GM21390 (cell line): Measurements from ENCODE around the gene ZNF331.

Source experiments
- ATAC-seq: cut with Tn5 transposase; IDR thresholded peaks from one replicate; pipeline ENCODE4 v1.9.1; 2021; ENCODE audit not compliant: unreplicated experiment

The ZNF331 gene

DNA sequence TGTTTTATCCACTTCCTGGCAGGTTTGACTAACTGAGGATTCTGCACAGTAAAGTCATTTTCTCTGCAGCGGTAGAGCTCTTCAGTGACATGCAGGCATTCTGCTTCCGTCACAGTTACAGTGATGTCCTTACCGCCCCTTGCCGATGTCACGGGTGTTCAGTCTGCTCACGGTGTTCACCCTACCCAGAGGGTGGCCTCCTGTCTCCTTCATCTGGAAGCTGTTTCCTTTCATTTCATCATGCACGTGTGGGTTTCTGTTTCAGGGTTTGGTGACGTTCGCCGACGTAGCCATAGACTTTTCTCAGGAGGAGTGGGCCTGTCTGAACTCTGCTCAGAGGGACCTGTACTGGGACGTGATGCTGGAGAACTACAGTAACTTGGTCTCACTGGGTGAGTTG, 33.4 kb downstream of the ZNF331 start:
- no peak for ATAC-seq

DNA sequence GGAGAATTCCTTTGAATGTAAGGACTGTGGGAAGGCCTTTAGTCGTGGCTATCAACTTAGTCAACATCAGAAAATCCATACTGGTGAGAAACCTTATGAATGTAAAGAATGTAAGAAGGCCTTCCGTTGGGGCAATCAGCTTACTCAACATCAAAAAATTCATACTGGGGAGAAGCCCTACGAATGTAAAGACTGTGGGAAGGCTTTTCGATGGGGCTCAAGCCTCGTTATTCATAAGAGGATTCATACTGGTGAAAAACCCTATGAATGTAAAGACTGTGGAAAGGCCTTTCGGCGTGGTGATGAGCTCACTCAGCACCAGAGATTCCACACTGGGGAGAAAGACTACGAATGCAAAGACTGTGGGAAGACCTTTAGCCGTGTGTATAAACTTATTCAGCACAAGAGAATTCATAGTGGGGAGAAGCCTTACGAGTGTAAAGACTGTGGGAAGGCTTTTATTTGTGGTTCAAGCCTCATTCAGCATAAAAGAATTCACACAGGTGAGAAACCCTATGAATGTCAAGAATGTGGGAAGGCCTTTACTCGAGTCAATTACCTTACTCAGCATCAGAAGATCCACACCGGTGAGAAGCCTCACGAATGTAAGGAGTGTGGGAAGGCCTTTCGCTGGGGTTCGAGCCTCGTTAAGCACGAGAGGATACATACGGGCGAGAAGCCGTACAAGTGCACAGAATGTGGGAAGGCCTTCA, 39.2 kb downstream of the ZNF331 start:
- ATAC-seq = no peak

DNA sequence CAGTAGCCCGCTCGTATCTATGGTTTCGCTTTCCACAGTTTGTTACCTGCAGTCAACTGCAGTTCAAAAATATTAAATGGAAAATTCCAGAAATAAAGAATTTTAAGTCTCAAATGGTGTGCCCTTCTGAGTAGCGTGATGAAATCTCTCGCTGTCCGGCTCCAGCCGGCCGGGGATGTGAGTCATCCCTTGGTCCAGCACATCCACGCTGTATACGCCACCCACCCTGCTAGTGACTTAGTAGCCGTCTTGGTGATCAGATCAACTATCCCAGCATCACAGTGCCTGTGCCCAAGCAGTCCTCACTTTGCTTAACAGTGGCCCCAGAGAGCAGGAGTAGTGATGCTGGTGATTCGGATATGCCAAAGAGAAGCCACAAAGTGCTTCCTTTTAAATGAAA, 40.0 kb downstream of the ZNF331 start:
- no peak for ATAC-seq

GRCh38 chr19:53579518-53579917, 41.6 kb downstream of the ZNF331 start:
- ATAC-seq = no peak

GRCh38 chr19:53580871-53581835, 43.2 kb downstream of the ZNF331 start:
- no peak for ATAC-seq

GRCh38 chr19:53581871-53582279, 43.9 kb downstream of the ZNF331 start:
- ATAC-seq = no peak

GRCh38 chr19:53583181-53583580, 45.2 kb downstream of the ZNF331 start:
- no peak for ATAC-seq

DNA sequence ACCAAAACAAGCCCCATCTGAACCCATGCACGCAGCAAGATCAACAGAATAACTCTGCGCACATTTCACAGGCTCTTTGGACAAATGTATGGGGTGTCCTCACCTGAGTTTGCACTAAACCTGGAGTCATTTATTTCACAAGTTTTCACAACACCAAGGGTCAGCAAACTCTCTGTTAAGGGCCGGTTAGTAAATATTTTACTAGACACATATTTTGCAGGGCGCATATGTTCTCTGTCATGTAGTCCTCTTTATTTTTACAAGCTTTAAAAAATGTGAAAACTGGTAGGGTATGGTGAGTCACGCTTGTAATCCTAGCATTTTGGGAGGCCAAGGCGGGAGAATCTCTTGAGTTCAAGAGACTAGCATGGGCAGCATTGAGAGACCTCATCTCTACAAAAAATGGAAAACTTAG, 48.3 kb downstream of the ZNF331 start:
- ATAC-seq = no peak

DNA sequence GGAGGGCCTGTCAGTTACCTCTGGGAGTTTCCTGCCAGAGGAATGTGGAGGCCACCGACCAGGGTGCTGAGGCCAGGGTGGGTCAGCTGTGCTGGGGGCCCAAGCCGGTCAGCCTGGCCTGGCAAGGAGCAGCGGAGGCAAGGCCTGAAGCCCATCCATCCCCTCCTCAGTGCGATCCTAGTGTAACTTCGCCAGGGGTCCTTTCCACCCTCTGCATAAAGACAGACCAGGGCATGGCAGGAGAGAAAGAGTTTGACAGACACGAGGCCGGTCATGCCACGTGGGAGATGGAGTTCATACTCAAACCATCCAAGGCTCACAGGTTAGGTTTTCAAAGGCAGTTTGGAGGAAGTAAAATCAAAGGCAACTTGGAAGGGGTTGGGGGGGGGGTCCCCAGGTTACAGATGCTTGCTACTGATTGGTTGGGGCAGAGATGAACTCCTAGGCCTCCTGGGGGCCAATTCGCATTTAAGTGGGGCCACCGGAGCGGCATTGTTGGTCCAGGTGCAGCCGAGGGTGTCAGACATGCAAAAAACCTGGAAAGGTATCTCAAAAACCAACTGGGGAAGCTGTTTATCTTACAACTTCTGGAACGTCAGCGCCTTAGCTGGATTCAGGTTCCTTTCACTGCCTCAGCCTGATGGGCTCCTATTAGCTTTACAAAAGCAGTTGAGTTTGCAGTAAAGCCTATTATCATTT, 57.0 kb downstream of the ZNF331 start:
- no peak for ATAC-seq

GRCh38 chr19:53595510-53595867, 57.5 kb downstream of the ZNF331 start:
- ATAC-seq = no peak

- no peak for ATAC-seq
Measured at GRCh38 chr19:53596056-53596455, 58.1 kb downstream of the ZNF331 start.

DNA sequence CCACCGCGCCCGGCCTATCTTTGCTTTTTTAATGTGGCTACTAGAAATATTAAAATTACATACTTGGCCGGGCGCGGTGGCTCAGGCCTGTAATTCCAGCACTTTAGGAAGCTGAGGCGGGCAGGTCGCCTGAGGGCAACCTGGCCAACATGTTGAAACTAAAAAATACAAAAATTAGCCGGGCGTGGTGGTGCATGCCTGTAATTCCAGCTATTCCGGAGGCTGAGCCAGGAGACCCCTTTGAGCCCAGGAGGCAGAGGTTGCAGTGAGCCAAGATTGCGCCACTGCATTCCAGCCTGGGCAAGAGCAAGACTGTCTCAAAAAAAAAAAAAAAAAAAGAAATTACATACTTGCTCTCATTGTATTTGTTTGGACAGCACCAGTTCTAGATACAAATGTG, 59.1 kb downstream of the ZNF331 start:
- no peak for ATAC-seq

DNA sequence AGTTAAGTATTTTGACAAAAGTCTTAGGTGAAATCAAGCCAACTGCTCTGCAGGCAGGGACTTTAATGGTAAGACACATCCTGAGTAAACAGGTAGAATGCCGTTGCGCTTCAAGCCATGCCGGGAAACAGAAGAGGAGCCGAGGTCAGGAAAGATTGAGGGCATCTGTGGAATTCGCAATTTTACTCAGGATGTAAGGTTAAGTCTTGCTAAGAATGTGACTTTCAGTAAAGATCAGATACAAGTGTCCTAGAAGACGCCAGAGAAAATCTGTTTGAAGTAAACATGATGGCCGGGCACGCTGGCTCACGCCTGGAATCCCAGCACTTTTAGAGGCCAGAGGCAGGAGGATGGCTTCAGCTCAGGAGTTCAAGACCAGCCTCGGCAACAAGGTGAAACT, 60.4 kb downstream of the ZNF331 start:
- no peak for ATAC-seq

DNA sequence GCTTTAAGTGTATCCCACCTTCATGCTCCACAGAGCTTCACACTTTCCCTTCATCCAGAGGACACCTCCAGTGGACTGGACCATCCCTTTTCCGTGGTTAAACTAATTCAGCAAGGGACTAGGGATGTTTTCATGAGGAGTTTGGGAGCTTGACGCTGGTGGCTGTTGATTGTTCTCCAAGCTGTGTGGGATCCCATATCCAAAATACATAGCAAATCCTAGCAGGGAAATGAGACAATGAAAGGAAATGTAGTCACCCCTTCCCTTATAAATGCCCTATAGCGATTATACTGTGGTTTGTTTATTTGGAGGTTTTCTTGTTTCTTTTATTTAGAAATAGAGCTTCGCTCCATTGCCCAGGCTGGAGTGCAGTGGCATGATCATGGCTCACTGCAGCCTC, 62.3 kb downstream of the ZNF331 start:
- ATAC-seq = no peak

- ATAC-seq = no peak
Measured at GRCh38 chr19:53606031-53606430, 68.1 kb downstream of the ZNF331 start.

- no peak for ATAC-seq
Measured at GRCh38 chr19:53608381-53608780, 70.4 kb downstream of the ZNF331 start.

- no peak for ATAC-seq
Measured at GRCh38 chr19:53612762-53613526, 75.0 kb downstream of the ZNF331 start.

DNA sequence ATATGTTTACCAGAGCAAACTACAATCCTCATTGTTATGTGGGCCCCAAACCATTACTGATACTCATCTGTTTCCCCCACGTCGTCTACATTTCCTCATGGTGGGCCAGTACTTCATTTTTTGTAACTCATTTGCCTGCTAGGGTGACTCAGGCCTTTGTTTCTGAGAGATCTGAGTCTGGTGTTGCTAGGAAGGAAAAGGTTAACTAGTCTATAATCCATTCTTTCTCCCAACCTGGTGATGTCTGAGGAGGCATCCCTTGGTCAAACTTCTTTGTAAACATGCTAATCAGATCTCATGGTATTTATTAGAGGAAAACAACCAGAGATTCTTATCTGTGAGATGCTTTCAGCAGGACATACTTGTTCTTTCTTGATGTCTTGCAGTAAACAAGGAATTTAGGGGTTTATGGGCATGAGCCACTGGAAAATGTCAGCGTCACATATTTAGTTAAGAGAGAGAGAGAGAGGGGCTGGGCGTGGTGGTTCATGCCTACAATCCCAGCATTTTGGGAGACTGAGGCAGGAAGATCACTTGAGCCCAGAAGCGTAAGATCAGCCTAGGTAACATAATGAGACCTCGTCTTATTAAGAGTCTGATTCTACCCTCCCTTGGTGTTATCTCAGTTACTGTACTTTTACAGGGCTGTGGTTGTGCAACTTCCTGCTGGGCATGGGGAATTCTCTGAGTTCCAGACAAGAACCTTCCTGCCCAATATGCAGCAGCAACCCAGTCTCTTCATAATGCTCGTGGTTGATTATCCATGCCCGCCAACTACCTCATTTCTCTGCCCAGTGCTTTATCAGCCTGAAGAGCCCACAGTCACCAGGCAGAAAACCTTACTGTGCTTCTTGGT, 84.2 kb downstream of the ZNF331 start:
- no peak for ATAC-seq

DNA sequence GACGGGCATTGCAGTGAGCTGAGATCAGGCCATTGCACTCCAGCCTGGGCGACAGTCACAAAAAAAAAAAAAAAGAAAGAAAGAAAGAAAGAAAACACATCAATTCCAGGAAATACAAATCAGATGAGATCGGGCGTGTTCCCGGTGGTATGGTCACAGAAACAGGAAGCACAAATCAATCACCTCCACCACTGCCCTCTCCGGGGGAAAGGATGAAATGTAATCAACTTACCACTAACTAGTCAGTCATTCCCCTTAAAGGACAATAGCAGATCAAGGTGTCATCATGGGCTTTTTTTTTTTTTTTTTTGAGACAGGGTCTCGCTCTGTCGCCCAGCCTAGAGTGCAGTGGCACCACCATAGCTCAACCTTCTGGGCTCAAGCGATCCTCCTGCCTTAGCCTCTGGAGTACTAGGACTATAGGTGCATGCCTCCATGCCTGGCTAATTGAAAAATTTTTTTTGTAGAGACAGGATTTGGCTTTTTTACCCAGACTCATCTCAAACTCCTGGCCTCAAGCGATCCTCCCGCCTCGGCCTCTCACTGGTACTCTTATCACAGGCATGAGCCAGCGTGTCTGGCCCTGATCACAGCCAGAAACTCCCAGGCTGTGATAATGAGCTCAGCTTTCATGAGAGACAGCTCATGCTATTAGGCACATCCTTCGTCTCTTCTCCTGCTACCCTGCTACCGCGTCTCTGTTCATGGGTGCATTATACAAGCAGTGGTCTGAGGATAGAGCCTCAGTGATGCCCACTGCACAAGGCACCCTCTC, 87.0 kb downstream of the ZNF331 start:
- no peak for ATAC-seq
